Airway epithelial cell (primary cell): ENCODE data around the gene PCDHA3. TPM values are rescaled to one million over a fixed set of nuclear protein-coding genes. Genes with fewer than 3 reads are reported as not detected.

Experiments used
- total RNA-seq: library from RNA; depleted of rRNA; stranded (reverse); fragments of >200 nt; gene quantifications from 2 replicates; pipeline ENCODE4 v1.2.3, GENCODE V29; 2015

PCDHA3 gene
- total RNA-seq = not detected in 2 replicates

DNA sequence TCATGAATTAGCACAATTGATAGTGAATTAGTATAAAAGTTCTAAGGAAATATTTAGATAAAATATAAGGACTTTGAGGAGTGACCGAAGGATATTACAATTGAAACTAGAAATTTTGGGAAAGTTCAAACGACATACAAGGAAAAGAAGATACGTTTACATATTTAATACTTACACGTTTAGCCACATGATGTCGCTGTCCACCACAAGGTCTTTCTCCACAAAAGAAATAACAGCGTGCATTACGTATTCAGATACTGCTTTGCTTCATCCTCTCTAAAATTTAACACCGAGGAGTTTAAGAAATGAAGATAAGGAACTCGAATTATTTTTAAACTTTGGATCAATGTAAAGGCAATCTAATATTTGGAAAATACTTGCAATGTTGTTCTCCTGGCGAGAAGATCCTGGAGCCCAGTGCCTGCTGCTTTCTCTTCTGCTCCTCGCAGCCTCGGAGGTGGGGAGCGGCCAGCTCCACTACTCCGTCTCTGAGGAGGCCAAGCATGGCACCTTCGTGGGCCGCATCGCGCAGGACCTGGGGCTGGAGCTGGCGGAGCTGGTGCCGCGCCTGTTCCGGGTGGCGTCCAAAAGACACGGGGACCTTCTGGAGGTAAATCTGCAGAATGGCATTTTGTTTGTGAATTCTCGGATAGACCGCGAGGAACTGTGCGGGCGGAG, at the start of gene PCDHA3:
PCDHA3 (plus strand) TSS at position 242 of the 678 bp plus-strand sequence.

GRCh38 chr5:140785905-140786686, 14.8 kb upstream of the PCDHA3 start, which contains the start of gene PCDHA1:
PCDHA1 (plus strand) TSS chr5:140786140.

GRCh38 chr5:140794595-140795258, 6.1 kb upstream of the PCDHA3 start, which contains the start of gene PCDHA2:
PCDHA2 (plus strand) TSS chr5:140794852.

GRCh38 chr5:140806834-140807775, 6.2 kb downstream of the PCDHA3 start, which contains the start of gene PCDHA4:
PCDHA4 (plus strand) TSS chr5:140807068.

GRCh38 chr5:140821375-140822280, 20.8 kb downstream of the PCDHA3 start, which contains the start of gene PCDHA5:
PCDHA5 (plus strand) TSS chr5:140821613.

DNA sequence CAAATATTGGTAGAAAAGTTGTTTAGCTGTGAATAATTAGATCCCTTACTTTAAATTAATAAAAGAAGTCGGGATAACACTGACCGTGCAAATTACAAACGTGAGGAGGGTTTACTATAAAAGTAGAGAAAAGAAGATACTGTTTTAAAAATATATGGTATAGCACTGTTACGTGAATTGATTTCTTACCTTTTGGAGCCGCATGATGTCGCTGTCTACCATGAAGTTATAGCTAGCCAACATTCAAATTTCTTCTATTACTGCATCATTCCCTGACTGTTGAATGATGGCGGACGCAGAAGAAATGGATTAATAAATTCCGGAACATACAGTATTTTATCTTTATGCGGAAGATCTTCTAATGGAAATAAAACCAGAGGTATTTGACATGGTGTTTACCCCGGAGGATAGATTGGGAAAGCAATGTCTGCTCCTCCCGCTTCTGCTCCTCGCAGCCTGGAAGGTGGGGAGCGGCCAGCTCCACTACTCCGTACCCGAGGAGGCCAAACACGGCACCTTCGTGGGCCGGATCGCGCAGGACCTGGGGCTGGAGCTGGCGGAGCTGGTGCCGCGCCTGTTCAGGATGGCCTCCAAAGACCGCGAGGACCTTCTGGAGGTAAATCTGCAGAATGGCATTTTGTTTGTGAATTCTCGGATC, 27.0 kb downstream of the PCDHA3 start, which contains the start of gene PCDHA6:
PCDHA6 (plus strand) TSS at position 257 of the 658 bp plus-strand sequence; CDS start at position 389, 132 bp downstream.

DNA sequence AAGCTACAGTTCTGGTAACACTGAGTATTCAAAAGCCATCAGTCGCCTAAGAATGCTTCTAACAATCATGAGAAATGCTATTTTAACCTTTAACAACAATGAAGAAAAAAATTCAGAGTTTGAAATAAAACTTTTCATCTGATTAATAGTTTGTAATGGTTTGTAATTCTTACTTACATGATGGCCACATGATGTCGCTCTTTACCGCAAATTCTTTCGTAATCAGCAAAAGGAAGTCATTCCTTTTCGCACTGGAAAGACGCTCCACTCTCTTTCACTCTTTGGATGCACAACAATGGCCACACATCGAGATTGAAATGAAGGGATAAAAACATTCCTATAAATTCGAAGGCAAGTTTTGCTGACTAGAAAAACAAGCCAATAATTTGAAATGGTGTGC, 33.1 kb downstream of the PCDHA3 start, which contains the start of gene PCDHA7:
PCDHA7 (plus strand) TSS at position 277 of the 400 bp plus-strand sequence; CDS start at position 392, 115 bp downstream.

DNA sequence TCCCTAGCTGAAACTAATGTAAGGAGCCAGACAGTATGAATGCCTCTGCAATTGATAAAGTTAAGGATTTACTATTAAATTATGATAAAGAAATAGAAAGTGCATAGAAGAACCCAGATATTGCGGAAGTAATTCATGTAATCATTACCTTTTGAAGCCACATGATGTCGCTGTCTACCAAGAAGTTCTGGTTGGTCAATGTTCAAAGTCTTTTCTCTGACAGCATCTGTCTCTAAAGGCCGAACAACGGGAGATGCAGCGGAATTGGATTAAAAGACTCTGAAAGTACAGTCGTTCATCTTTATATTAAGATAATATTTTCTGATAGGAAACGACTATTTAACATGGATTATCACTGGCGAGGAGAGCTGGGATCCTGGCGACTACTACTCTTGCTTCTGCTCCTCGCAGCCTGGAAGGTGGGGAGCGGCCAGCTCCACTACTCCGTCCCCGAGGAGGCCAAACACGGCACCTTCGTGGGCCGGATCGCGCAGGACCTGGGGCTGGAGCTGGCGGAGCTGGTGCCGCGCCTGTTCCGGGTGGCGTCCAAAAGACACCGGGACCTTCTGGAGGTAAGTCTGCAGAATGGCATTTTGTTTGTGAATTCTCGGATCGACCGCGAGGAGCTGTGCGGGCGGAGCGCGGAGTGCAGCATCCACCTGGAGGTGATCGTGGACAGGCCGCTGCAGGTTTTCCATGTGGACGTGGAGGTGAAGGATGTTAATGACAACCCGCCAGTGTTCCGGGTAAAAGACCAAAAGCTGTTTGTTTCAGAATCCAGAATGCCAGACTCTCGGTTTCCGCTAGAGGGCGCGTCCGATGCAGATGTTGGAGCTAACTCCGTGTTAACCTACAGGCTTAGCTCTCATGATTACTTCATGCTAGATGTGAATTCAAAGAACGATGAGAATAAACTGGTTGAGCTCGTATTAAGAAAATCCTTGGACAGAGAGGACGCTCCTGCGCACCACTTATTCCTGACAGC, 40.4 kb downstream of the PCDHA3 start, which contains the start of gene PCDHA8:
PCDHA8 (plus strand) TSS at position 210 of the 985 bp plus-strand sequence; CDS start at position 345, 135 bp downstream.

DNA sequence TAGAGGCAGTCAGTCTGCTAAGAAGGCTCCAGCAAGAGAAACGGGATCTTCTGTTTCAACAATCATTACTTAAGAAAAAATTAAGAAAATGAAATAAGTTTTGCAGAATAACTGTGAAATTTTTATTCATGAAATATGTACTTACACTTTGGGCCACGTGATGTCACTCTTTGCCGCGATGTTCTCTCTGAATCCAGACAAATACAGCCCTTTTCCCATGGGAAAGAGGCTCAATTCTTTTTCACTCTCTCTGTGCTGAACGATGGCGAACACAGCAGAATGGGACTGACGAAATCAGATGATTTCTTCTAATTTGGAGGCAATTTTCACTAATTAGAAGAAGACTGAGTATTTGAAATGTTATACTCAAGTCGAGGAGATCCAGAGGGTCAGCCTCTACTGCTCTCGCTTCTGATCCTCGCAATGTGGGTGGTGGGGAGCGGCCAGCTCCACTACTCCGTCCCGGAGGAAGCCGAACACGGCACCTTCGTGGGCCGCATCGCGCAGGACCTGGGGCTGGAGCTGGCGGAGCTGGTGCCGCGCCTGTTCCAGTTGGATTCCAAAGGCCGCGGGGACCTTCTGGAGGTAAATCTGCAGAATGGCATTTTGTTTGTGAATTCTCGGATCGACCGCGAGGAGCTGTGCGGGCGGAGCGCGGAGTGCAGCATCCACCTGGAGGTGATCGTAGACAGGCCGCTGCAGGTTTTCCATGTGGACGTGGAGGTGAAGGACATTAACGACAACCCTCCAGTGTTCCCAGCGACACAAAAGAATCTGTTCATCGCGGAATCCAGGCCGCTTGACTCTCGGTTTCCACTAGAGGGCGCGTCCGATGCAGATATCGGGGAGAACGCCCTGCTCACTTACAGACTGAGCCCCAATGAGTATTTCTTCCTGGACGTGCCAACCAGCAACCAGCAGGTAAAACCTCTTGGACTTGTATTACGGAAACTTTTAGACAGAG, 47.6 kb downstream of the PCDHA3 start, which contains the start of gene PCDHA9:
PCDHA9 (plus strand) TSS at position 244 of the 964 bp plus-strand sequence; CDS start at position 358, 114 bp downstream.

Other genes starting within 250 kb of the PCDHA3 start
- gene SRA1, start 243.6 kb upstream of the PCDHA3 start, total RNA-seq = 31.1 and 38.7 TPM in 2 replicates
- 7.4 and 8.0 TPM in 2 replicates for gene APBB3, start 236.5 kb upstream of the PCDHA3 start, total RNA-seq
- gene SLC35A4, start 236.2 kb upstream of the PCDHA3 start, total RNA-seq = 40.3 and 45.9 TPM in 2 replicates
- 0.35 TPM in 1 of 2 replicates, not detected in the other for gene CD14, start 167.9 kb upstream of the PCDHA3 start, total RNA-seq
- 20.9 and 39.2 TPM in 2 replicates for gene TMCO6, start 161.6 kb upstream of the PCDHA3 start, total RNA-seq
- 64.0 and 70.0 TPM in 2 replicates for gene NDUFA2, start 153.4 kb upstream of the PCDHA3 start, total RNA-seq
- 74.9 and 77.6 TPM in 2 replicates for gene IK, start 153.2 kb upstream of the PCDHA3 start, total RNA-seq
- gene WDR55, start 136.2 kb upstream of the PCDHA3 start, total RNA-seq = 12.9 and 19.2 TPM in 2 replicates
- 0.28 and 0.35 TPM in 2 replicates for gene DND1, start 127.5 kb upstream of the PCDHA3 start, total RNA-seq
- 83.6 TPM in 2 replicates for gene HARS1, start 109.7 kb upstream of the PCDHA3 start, total RNA-seq
- 33.1 and 35.0 TPM in 2 replicates for gene HARS2, start 109.6 kb upstream of the PCDHA3 start, total RNA-seq
- gene ZMAT2, start 100.6 kb upstream of the PCDHA3 start, total RNA-seq = 33.2 and 34.5 TPM in 2 replicates
- 0.14 TPM in 2 replicates for gene PCDHA1, start 14.9 kb upstream of the PCDHA3 start, total RNA-seq
- gene PCDHA2, start 6.2 kb upstream of the PCDHA3 start, total RNA-seq = not detected in 2 replicates
- 0.23 and 0.42 TPM in 2 replicates for gene PCDHA4, start 6.0 kb downstream of the PCDHA3 start, total RNA-seq
- gene PCDHA5, start 20.6 kb downstream of the PCDHA3 start, total RNA-seq = not detected in 2 replicates
- gene PCDHA6, start 26.9 kb downstream of the PCDHA3 start, total RNA-seq = not detected in 2 replicates
- gene PCDHA7, start 33.2 kb downstream of the PCDHA3 start, total RNA-seq = not detected in 2 replicates
- not detected in 2 replicates for gene PCDHA8, start 40.1 kb downstream of the PCDHA3 start, total RNA-seq
- not detected in 2 replicates for gene PCDHA9, start 47.3 kb downstream of the PCDHA3 start, total RNA-seq
- gene PCDHA10, start 54.8 kb downstream of the PCDHA3 start, total RNA-seq = not detected in 2 replicates
- not detected in 2 replicates for gene PCDHA11, start 67.9 kb downstream of the PCDHA3 start, total RNA-seq
- gene PCDHA12, start 74.3 kb downstream of the PCDHA3 start, total RNA-seq = not detected in 2 replicates
- not detected in 2 replicates for gene PCDHA13, start 81.1 kb downstream of the PCDHA3 start, total RNA-seq
- 0.07 TPM in 1 of 2 replicates, not detected in the other for gene PCDHAC1, start 125.2 kb downstream of the PCDHA3 start, total RNA-seq
- 0.42 and 1.1 TPM in 2 replicates for gene PCDHAC2, start 165.4 kb downstream of the PCDHA3 start, total RNA-seq